H9 (cell line): ENCODE measurements around the gene CHURC1. TPM values are rescaled to one million over a fixed set of nuclear protein-coding genes. Genes with fewer than 3 reads are reported as not detected.

Experiments used
- DNase-seq: peaks from one replicate; pipeline ENCODE4 v3.0.0-alpha.2; 2017
- H2AFZ ChIP-seq: one replicate; pipeline ENCODE4 v1.6.1; 2013; ENCODE audit warnings: mild to moderate bottlenecking, low read length, control low read depth, moderate library complexity
- H2AK5ac ChIP-seq: 2 replicates; pipeline ENCODE4 v1.6.1; 2013; ENCODE audit warnings: low read length, control low read depth, mixed read lengths; ENCODE audit not compliant: insufficient read length
- H2BK120ac ChIP-seq: one replicate; pipeline ENCODE4 v1.6.1; 2013; ENCODE audit warnings: low read depth, mild to moderate bottlenecking, low read length, control low read depth, inconsistent platforms; ENCODE audit not compliant: poor library complexity, severe bottlenecking
- H2BK12ac ChIP-seq: 2 replicates; pipeline ENCODE4 v1.6.1; 2013; ENCODE audit warnings: low read length, control low read depth, mixed read lengths, low read depth; ENCODE audit not compliant: insufficient read length
- H2BK15ac ChIP-seq: 2 replicates; pipeline ENCODE4 v1.6.1; 2013; ENCODE audit warnings: low read depth, low read length, control low read depth
- H2BK20ac ChIP-seq: one replicate; pipeline ENCODE4 v1.6.1; 2013; ENCODE audit warnings: low read depth, mild to moderate bottlenecking, low read length, control low read depth, inconsistent platforms; ENCODE audit not compliant: poor library complexity, severe bottlenecking
- H2BK5ac ChIP-seq: 2 replicates; pipeline ENCODE4 v1.6.1; 2013; ENCODE audit warnings: low read length, control low read depth, mixed read lengths; ENCODE audit not compliant: insufficient read length
- H3K14ac ChIP-seq: 2 replicates; pipeline ENCODE4 v1.6.1; 2013; ENCODE audit warnings: low read length, control low read depth; ENCODE audit not compliant: insufficient read depth
- H3K18ac ChIP-seq: 2 replicates; pipeline ENCODE4 v1.6.1; 2013; ENCODE audit warnings: low read depth, mild to moderate bottlenecking, mixed read lengths, low read length, control low read depth; ENCODE audit not compliant: insufficient read length
- H3K23ac ChIP-seq: 2 replicates; pipeline ENCODE4 v1.6.1; 2013; ENCODE audit warnings: low read length, control low read depth, mixed read lengths, low read depth; ENCODE audit not compliant: insufficient read length
- H3K23me2 ChIP-seq: 2 replicates; pipeline ENCODE4 v1.6.1; 2013; ENCODE audit warnings: low read depth, mild to moderate bottlenecking, mixed read lengths, low read length, control low read depth; ENCODE audit not compliant: insufficient read length, poor library complexity, severe bottlenecking
- H3K27ac ChIP-seq: 2 replicates; pipeline ENCODE4 v1.5.1; 2013; ENCODE audit warnings: low read length, control low read depth, mixed read lengths, low read depth; ENCODE audit not compliant: insufficient read length
- H3K27me3 ChIP-seq: 2 replicates; pipeline ENCODE4 v1.6.1; 2013; ENCODE audit warnings: low read length, control low read depth, inconsistent platforms; ENCODE audit not compliant: insufficient read depth
- H3K4ac ChIP-seq: 2 replicates; pipeline ENCODE4 v1.6.1; 2013; ENCODE audit warnings: low read depth, mild to moderate bottlenecking, control low read depth, inconsistent platforms, low read length, moderate library complexity
- H3K4me1 ChIP-seq: 2 replicates; pipeline ENCODE4 v1.6.1; 2013; ENCODE audit warnings: low read length, control low read depth, inconsistent platforms; ENCODE audit not compliant: insufficient read depth
- H3K4me2 ChIP-seq: 2 replicates; pipeline ENCODE4 v1.6.1; 2013; ENCODE audit warnings: low read length, control low read depth, mixed read lengths; ENCODE audit not compliant: insufficient read length, insufficient read depth
- H3K56ac ChIP-seq: 2 replicates; pipeline ENCODE4 v1.6.1; 2013; ENCODE audit warnings: low read depth, mild to moderate bottlenecking, mixed read lengths, low read length, control low read depth; ENCODE audit not compliant: insufficient read length
- H3K79me1 ChIP-seq: 2 replicates; pipeline ENCODE4 v1.6.1; 2013; ENCODE audit warnings: low read depth, mild to moderate bottlenecking, moderate library complexity, low read length, control low read depth, inconsistent platforms; ENCODE audit not compliant: insufficient read depth, poor library complexity, severe bottlenecking
- H3K79me2 ChIP-seq: 2 replicates; pipeline ENCODE4 v1.6.1; 2013; ENCODE audit warnings: low read length, control low read depth, inconsistent platforms; ENCODE audit not compliant: insufficient read depth
- H3K9ac ChIP-seq: 2 replicates; pipeline ENCODE4 v1.6.1; 2013; ENCODE audit warnings: low read length, control low read depth, mixed read lengths; ENCODE audit not compliant: insufficient read length; ENCODE audit errors: extremely low read depth
- H3K9me3 ChIP-seq: one replicate; pipeline ENCODE4 v1.6.1; 2013; ENCODE audit warnings: low read depth, low read length, inconsistent platforms; ENCODE audit not compliant: control insufficient read depth
- H3T11ph ChIP-seq: one replicate; pipeline ENCODE4 v1.6.1; 2013; ENCODE audit warnings: mild to moderate bottlenecking, low read length, control low read depth, inconsistent platforms
- H4K20me1 ChIP-seq: one replicate; pipeline ENCODE4 v1.6.1; 2013; ENCODE audit not compliant: control insufficient read depth, insufficient read length, insufficient read depth
- H4K5ac ChIP-seq: 2 replicates; pipeline ENCODE4 v1.6.1; 2013; ENCODE audit warnings: low read depth, mild to moderate bottlenecking, mixed read lengths, low read length, control low read depth; ENCODE audit not compliant: insufficient read length
- H4K8ac ChIP-seq: replicated peaks from 2 replicates; pipeline ENCODE4 v1.6.1; 2013; ENCODE audit warnings: low read length, control low read depth, mixed read lengths, low read depth; ENCODE audit not compliant: insufficient read length
- H4K91ac ChIP-seq: 2 replicates; pipeline ENCODE4 v1.6.1; 2013; ENCODE audit warnings: low read depth, mild to moderate bottlenecking, moderate library complexity, mixed read lengths, low read length, control low read depth; ENCODE audit not compliant: insufficient read length
- H3K27ac Mint-ChIP-seq, 3 experiments: 2 replicates in 2 of 3; 3 replicates in 1 of 3; pipeline ENCODE4 v1.8.0; 2020 to 2021; ENCODE audit warnings: mixed read lengths in 3 of 3, mild to moderate bottlenecking in 1 of 3, moderate library complexity in 1 of 3
- H3K27me3 Mint-ChIP-seq: 2 replicates; pipeline ENCODE4 v1.8.0; 2021; ENCODE audit warnings: low read depth, mild to moderate bottlenecking, moderate library complexity, mixed read lengths
- H3K36me3 Mint-ChIP-seq, 3 experiments: 2 replicates in 2 of 3; 3 replicates in 1 of 3; pipeline ENCODE4 v1.8.0; 2020 to 2021; ENCODE audit warnings: low read depth in 3 of 3, mixed read lengths in 3 of 3; ENCODE audit not compliant: insufficient read depth in 1 of 3
- H3K4me1 Mint-ChIP-seq, 2 experiments: 2 replicates each; pipeline ENCODE4 v1.8.0; 2020; ENCODE audit warnings: mixed read lengths in 2 of 2
- H3K4me3 Mint-ChIP-seq, 2 experiments: 2 replicates in 1 of 2; 3 replicates in 1 of 2; pipeline ENCODE4 v1.8.0; 2020 to 2021; ENCODE audit warnings: mild to moderate bottlenecking in 2 of 2, mixed read lengths in 2 of 2, moderate library complexity in 1 of 2
- H3K9me3 Mint-ChIP-seq, 2 experiments: 2 replicates in 1 of 2; 3 replicates in 1 of 2; pipeline ENCODE4 v1.8.0; 2020; ENCODE audit warnings: mild to moderate bottlenecking in 2 of 2, mixed read lengths in 2 of 2, moderate library complexity in 1 of 2
- WGBS: extraction: QIAGEN DNeasy Blood & Tissue Kit; methylation state at CpG from one replicate; pipeline ENCODE4 v1.1.7; 2013; ENCODE audit warnings: missing lambda C conversion rate, low lambda C conversion rate, mixed read lengths; ENCODE audit not compliant: insufficient read length; ENCODE audit errors: extremely low coverage; 5-methylcytosine and 5-hydroxymethylcytosine counted together
- total RNA-seq: library from RNA; stranded (reverse); gene quantifications from 2 replicates; pipeline ENCODE4 v1.2.1, GENCODE V29; 2021
- TF ChIP-seq, protein P1 (sequence below): fragments of 200-600 bp; sonication (generic); conservative IDR thresholded peaks from 3 replicates; pipeline ENCODE4 v1.8.0; 2021; ENCODE audit warnings: antibody characterized with exemption, mild to moderate bottlenecking

CHURC1 gene
- total RNA-seq, 1 experiment from 2014 or later = 58.7 TPM

DNA sequence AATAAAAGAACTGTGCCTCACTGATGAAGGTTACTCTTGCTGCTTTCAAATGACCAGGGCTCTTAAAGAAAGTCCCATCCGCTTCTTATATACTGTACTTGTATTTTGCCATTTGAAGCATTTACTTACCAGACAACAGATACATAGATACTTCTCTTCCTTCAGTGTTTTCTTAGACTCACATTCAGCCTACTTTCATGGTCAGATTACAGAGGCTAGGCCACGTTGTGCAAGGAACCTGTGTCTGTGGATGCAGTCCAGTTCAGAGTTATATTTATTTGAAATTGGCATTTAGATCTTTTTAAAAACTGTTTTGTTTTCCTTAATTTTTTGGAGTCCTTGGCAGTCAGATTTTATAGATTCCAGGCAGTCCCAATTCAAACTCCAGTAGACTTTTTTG is 6.2 kb downstream of the CHURC1 start:
- no peak overlapping the region for H3K27ac ChIP-seq
- H3K4me1 ChIP-seq = no peaks in the 10 kb centered on the region
- no peak overlapping the region for H3K56ac ChIP-seq
- no peak overlapping the region for H3K18ac ChIP-seq
- no peak overlapping the region for H2AFZ ChIP-seq
- no peak overlapping the region for H4K5ac ChIP-seq
- TF ChIP-seq, protein P1, sequence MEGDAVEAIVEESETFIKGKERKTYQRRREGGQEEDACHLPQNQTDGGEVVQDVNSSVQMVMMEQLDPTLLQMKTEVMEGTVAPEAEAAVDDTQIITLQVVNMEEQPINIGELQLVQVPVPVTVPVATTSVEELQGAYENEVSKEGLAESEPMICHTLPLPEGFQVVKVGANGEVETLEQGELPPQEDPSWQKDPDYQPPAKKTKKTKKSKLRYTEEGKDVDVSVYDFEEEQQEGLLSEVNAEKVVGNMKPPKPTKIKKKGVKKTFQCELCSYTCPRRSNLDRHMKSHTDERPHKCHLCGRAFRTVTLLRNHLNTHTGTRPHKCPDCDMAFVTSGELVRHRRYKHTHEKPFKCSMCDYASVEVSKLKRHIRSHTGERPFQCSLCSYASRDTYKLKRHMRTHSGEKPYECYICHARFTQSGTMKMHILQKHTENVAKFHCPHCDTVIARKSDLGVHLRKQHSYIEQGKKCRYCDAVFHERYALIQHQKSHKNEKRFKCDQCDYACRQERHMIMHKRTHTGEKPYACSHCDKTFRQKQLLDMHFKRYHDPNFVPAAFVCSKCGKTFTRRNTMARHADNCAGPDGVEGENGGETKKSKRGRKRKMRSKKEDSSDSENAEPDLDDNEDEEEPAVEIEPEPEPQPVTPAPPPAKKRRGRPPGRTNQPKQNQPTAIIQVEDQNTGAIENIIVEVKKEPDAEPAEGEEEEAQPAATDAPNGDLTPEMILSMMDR = no peak
- no peak overlapping the region for H4K8ac ChIP-seq
- no peak overlapping the region for H2BK120ac ChIP-seq
- Mint-ChIP-seq H3K36me3 (peaks cover 6 to 19% (median 12%) of the 10 kb centered on the region in 3 experiments; a peak in 6 of 7 replicates), H3K4me1 (peaks cover 0 to 9% of the 10 kb centered on the region in 2 experiments; a peak in 2 of 4 replicates), H3K27me3 (no peaks in the 10 kb centered on the region), H3K9me3 (no peaks in the 10 kb centered on the region), H3K4me3 (no peak overlapping the region), H3K27ac (no peak overlapping the region)
- no peak for DNase-seq
- H3K4ac ChIP-seq = no peak overlapping the region
- no peaks in the 10 kb centered on the region for H3K23me2 ChIP-seq
- peaks cover 6% of the 10 kb centered on the region for H3K79me1 ChIP-seq
- no peak overlapping the region for H3T11ph ChIP-seq
- H4K20me1 ChIP-seq = no peaks in the 10 kb centered on the region
- no peak overlapping the region for H3K14ac ChIP-seq
- H3K9me3 ChIP-seq = no peaks in the 10 kb centered on the region
- H2BK15ac ChIP-seq = no peak overlapping the region
- H3K4me2 ChIP-seq = no peak overlapping the region
- H3K27me3 ChIP-seq = no peaks in the 10 kb centered on the region
- no peak overlapping the region for H4K91ac ChIP-seq
- no peak overlapping the region for H3K9ac ChIP-seq
- H2AK5ac ChIP-seq = no peak overlapping the region
- peaks cover under 1% of the 10 kb centered on the region; the same call in 1 of the 2 replicates for H3K79me2 ChIP-seq
- no peak overlapping the region for H2BK5ac ChIP-seq
- WGBS = no CpG with 5 or more reads among the region's 2 CpGs
- H2BK12ac ChIP-seq = no peak overlapping the region
- H2BK20ac ChIP-seq = no peak overlapping the region
- H3K23ac ChIP-seq = no peak overlapping the region
